CD4-positive, CD25-positive, alpha-beta regulatory T cell (primary cell): ENCODE measurements around the gene QPCTL. TPM values are rescaled to one million over a fixed set of nuclear protein-coding genes. Genes with fewer than 3 reads are reported as not detected.

Experiments
- ATAC-seq, 2 donors: fragments of 150-1000 bp; cut with Tn5 transposase; one replicate each; pipeline ENCODE4 v1.10.0; 2021; ENCODE audit warnings: low read depth in 2 of 2, moderate number of reproducible peaks in 2 of 2, moderate library complexity in 1 of 2
- DNase-seq, 3 donors: peaks; one replicate each; pipeline versions ENCODE4 v3.0.0 to v3.0.0-alpha.2; 2012 to 2022; ENCODE audit warnings: mixed read lengths in 1 of 3
- H3K27ac ChIP-seq: one replicate; pipeline ENCODE4 v1.7.0; 2013; ENCODE audit warnings: mild to moderate bottlenecking, low read length; ENCODE audit not compliant: insufficient read depth, poor library complexity, severe bottlenecking
- H3K27me3 ChIP-seq: one replicate; pipeline ENCODE4 v1.7.0; 2013; ENCODE audit warnings: low read length; ENCODE audit not compliant: control insufficient read depth, insufficient read depth
- H3K36me3 ChIP-seq: one replicate; pipeline ENCODE4 v1.7.0; 2013; ENCODE audit warnings: mild to moderate bottlenecking, low read length, moderate library complexity; ENCODE audit not compliant: control insufficient read depth, insufficient read depth
- H3K4me1 ChIP-seq: 2 replicates; pipeline ENCODE4 v1.7.0; 2013; ENCODE audit warnings: mild to moderate bottlenecking, low read length; ENCODE audit not compliant: insufficient read depth, control insufficient read depth, poor library complexity, severe bottlenecking
- H3K4me3 ChIP-seq: one replicate; pipeline ENCODE4 v1.7.0; 2013; ENCODE audit warnings: low read depth, mild to moderate bottlenecking, low read length, moderate library complexity
- H3K9me3 ChIP-seq, 2 experiments: 1 replicate in 1 of 2; 2 replicates in 1 of 2; pipeline ENCODE4 v1.7.0; 2013; ENCODE audit warnings: low read length in 2 of 2, mild to moderate bottlenecking in 1 of 2, moderate library complexity in 1 of 2; ENCODE audit not compliant: control insufficient read depth in 2 of 2
- H3K27ac Mint-ChIP-seq, 3 donors: one replicate each; pipeline ENCODE4 v1.8.0; 2020 to 2022; ENCODE audit warnings: mild to moderate bottlenecking in 3 of 3, mixed read lengths in 3 of 3, moderate library complexity in 2 of 3
- H3K27me3 Mint-ChIP-seq: one replicate; pipeline ENCODE4 v1.8.0; 2022; ENCODE audit warnings: mild to moderate bottlenecking, mixed read lengths
- H3K36me3 Mint-ChIP-seq: one replicate; pipeline ENCODE4 v1.8.0; 2020; ENCODE audit warnings: mixed read lengths
- H3K4me1 Mint-ChIP-seq, 4 donors: one replicate each; pipeline ENCODE4 v1.8.0; 2020 to 2022; ENCODE audit warnings: mixed read lengths in 4 of 4, mild to moderate bottlenecking in 1 of 4
- H3K4me3 Mint-ChIP-seq, 4 donors: one replicate each; pipeline ENCODE4 v1.8.0; 2020 to 2022; ENCODE audit warnings: mild to moderate bottlenecking in 4 of 4, mixed read lengths in 4 of 4, moderate library complexity in 3 of 4
- H3K9me3 Mint-ChIP-seq, 7 donors: one replicate each; pipeline ENCODE4 v1.8.0; 2020 to 2022; ENCODE audit warnings: mixed read lengths in 7 of 7, mild to moderate bottlenecking in 3 of 7, moderate library complexity in 2 of 7
- polyA plus RNA-seq, 4 donors: library from polyadenylated mRNA; unstranded; fragments of 300-500 nt; fragmentation: Illumina TruSeq; gene quantifications; one replicate each; pipeline ENCODE4 v1.2.3, GENCODE V29; 2021
- total RNA-seq: library from RNA; stranded (reverse); gene quantifications from one replicate; pipeline ENCODE4 v1.2.3, GENCODE V29; 2022

Gene QPCTL
- 10.0 TPM for total RNA-seq
- 1 to 10 TPM in 1 of 4 donors, under 1 TPM in 3; 0.37 to 1.1 (median 0.52) TPM for polyA plus RNA-seq

DNA sequence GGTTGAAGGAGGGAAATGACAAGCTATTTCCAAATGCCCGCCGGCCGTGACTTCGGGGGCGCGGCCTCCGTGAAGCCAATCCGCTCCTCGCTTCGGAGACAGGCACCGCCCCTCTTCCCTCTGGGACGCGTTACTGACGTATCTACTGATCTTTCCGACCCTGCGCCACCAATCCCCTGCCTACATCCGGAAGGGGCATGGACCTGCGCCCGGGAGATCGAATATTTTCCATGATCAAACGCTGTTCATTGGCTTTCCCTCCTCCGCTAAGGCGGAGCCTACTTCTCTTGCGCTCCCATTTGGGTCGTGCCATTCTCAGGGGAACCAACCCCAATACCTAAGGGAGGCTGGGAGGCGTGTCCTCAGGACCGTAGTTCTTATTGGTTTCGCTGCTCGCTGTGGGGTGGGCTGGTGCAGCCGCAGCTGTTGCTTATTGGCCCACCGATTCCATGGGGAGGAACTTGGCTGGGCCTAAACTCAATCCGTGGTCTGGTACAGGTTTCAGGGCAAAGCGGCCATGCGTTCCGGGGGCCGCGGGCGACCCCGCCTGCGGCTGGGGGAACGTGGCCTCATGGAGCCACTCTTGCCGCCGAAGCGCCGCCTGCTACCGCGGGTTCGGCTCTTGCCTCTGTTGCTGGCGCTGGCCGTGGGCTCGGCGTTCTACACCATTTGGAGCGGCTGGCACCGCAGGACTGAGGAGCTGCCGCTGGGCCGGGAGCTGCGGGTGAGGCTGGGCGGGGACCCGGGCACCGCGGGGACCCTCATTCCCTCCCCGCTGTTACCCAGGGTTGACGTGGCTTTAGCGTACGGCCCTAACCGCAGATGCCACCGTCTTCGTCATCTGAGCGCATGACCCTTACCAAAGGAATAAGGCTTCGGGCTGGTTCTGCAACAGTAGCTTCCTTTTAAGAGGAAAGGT, at the start of gene QPCTL:
QPCTL (plus strand) TSS at position 480 of the 919 bp plus-strand sequence; CDS start at position 518, 38 bp downstream.
- Mint-ChIP-seq H3K27ac (peak within 1 kb of the TSS; percentile 96 to 98 (median 98)), H3K4me1 (peaks cover 0 to 31% (median 10%) of the 10 kb centered on the region in 4 donors), H3K9me3 (peaks cover 0 to 2% (median 0%) of the 10 kb centered on the region in 7 donors), H3K4me3 (peak within 1 kb of the TSS; percentile 89 to 98 (median 96)), H3K36me3 (peaks cover 6% of the 10 kb centered on the region), H3K27me3 (no peaks in the 10 kb centered on the region)
- peaks cover 14% of the 10 kb centered on the region for H3K36me3 ChIP-seq
- peak within 1 kb of the TSS; percentile 88 for H3K4me3 ChIP-seq
- H3K27ac ChIP-seq: peak within 1 kb of the TSS; percentile 96
- ATAC-seq: peak; percentile 91 to 93
- H3K9me3 ChIP-seq: no peaks in the 10 kb centered on the region
- H3K27me3 ChIP-seq: no peaks in the 10 kb centered on the region
- peaks cover 27% of the 10 kb centered on the region for H3K4me1 ChIP-seq
- peak; percentile 95 to 100 (median 98) for DNase-seq

DNA sequence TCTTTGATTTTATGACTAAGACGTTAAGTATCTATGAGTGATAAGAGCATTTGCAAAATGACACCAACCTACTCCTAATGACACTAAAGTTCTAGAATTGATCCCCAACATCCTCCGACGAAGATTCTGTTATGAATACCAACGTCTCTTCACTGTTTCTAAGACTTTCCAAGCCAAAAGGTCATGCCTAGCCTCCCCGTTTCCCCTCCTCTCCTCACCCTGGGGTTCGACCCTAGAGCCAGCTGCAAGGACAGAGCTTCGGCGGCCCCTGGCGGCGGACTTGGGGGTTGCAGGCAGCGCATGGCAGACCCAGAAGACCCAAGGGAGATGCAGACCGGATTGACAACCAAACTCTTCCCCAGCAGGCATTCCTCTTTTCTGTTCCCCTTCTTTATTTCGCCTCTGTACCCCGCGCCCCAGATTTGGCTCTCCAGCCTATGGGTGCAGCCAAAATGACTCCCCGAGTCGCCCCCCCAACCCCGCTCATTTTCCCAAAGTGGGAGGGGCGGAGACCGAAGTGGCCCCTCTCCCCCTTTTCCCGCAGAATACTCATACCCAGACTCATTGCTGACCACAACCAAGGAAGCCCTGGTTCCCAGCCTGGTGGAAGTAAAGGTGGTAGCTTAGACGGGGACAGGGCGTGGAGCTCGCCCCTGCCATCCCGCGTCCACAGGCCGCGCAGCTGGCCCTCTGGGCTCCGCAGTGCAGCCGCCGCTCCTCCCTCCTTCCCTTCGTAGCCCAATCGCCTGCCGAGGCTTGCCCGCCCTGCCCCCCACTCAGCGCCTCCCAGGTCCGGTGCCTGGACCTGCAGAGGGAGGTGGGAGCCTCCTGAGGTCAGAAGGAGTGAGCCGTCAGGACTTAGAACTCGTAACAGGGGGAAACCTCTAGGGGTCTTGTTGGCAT, 49.2 kb upstream of the QPCTL start:
- ATAC-seq: peak; percentile 33 to 41
- peak overlapping the region; percentile 61 for H3K4me3 ChIP-seq

DNA sequence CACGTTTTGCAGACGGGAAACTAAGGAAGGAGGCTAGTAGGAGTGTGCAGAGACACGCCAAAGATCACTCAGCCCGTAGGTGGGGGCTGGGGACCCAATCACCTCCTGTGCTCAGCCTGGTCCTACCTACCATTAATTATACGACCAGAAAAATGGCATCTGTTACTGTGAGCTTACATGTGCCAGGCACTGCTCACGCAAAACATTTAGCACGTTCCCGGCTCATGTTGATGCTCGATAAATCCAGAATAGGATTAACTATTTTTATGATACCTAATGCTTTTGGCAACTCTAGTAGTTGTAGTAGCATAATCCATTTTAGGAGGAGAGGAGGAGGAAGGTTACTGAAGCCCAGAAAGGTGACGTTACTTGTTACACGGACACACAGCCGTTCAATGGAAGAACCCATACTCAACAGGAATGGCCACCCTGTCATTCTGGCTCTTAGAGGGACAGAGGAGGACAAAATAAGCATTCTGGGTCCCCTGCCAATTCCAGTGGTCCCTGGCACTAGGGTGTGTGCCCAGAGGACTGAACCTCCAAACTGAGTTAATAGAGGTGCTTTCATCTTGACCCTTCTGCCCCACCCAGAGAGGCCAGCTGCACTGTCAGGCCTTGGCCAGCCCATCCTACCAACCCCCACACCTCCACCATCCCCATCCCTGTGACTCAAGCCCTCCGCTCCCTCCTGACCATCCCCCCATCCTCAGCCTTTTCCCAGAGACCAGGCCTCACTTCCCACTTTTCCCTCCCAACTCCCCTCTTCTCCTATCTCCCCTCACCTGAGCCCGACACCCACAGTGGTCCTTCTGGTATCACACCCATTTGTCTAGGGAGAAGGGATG, 48.3 kb upstream of the QPCTL start:
- Mint-ChIP-seq H3K4me1 (peaks cover 13 to 53% (median 36%) of the 10 kb centered on the region in 4 donors), H3K4me3 (peak overlapping the region in 3 of 4 donors; percentile 53 to 84 (median 63)), H3K27me3 (peaks cover 8% of the 10 kb centered on the region), H3K27ac (peak overlapping the region in 1 of 3 donors; percentile 69), H3K36me3 (no peaks in the 10 kb centered on the region), H3K9me3 (no peaks in the 10 kb centered on the region)
- Histone ChIP-seq H3K9me3 (no peaks in the 10 kb centered on the region), H3K36me3 (no peaks in the 10 kb centered on the region), H3K27me3 (no peaks in the 10 kb centered on the region), H3K4me3 (no peak overlapping the region), H3K27ac (no peak overlapping the region), H3K4me1 (peaks cover 51% of the 10 kb centered on the region)
- DNase-seq: no peak
- no peak for ATAC-seq

More for the DNA sequence above, 49.2 kb upstream of the QPCTL start:
- DNase-seq: peak; percentile 73 to 90 (median 89)
- Mint-ChIP-seq H3K4me1 (peaks cover 13 to 62% (median 39%) of the 10 kb centered on the region in 4 donors), H3K27ac (peak overlapping the region; percentile 87 to 92 (median 90)), H3K9me3 (no peaks in the 10 kb centered on the region), H3K4me3 (peak overlapping the region; percentile 77 to 94 (median 85)), H3K36me3 (peaks cover 3% of the 10 kb centered on the region), H3K27me3 (peaks cover 8% of the 10 kb centered on the region)
- Histone ChIP-seq H3K4me1 (peaks cover 60% of the 10 kb centered on the region), H3K9me3 (no peaks in the 10 kb centered on the region), H3K27ac (peak overlapping the region; percentile 94), H3K27me3 (no peaks in the 10 kb centered on the region), H3K36me3 (no peaks in the 10 kb centered on the region)

DNA sequence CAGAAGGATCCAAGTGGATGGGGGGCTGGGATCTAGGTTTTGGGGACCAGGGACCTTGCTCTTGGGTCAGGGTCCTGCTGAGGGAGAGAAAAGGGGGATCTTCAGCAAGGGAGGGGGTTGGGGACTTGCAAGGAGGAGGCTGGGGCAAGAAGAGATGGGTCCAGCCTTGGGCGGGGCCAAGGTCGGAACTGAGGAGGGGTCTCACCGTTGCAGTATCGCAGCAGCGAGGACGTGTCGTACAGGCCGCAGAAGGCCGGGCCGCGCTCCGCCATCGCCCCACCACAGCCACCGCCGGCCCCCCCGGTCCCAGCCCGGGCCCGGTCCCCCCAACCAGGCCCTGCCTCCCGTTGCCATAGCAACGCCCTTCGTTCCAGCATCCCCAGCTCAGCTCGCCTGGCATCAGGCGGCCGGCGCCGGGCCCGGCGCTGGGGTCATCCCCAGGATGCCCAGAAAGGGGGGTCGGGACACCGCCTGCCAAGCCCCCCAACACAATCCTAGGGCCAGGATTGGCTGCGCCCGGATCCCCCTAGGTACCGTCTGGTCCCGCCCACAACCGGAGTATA, 47.3 kb upstream of the QPCTL start:
- H3K27me3 Mint-ChIP-seq: peaks cover 8% of the 10 kb centered on the region
- H3K9me3 Mint-ChIP-seq: no peaks in the 10 kb centered on the region
- peak overlapping the region; percentile 38 to 86 (median 77) for H3K27ac Mint-ChIP-seq
- Histone ChIP-seq H3K27ac (peak overlapping the region; percentile 14), H3K4me3 (peak overlapping the region; percentile 59), H3K4me1 (peaks cover 41% of the 10 kb centered on the region), H3K27me3 (no peaks in the 10 kb centered on the region), H3K36me3 (no peaks in the 10 kb centered on the region), H3K9me3 (no peaks in the 10 kb centered on the region)
- H3K4me3 Mint-ChIP-seq: peak overlapping the region; percentile 88 to 98 (median 91)
- ATAC-seq (no peak), DNase-seq (no peak)
- H3K36me3 Mint-ChIP-seq: no peaks in the 10 kb centered on the region
- peaks cover 13 to 47% (median 34%) of the 10 kb centered on the region in 4 donors for H3K4me1 Mint-ChIP-seq

DNA sequence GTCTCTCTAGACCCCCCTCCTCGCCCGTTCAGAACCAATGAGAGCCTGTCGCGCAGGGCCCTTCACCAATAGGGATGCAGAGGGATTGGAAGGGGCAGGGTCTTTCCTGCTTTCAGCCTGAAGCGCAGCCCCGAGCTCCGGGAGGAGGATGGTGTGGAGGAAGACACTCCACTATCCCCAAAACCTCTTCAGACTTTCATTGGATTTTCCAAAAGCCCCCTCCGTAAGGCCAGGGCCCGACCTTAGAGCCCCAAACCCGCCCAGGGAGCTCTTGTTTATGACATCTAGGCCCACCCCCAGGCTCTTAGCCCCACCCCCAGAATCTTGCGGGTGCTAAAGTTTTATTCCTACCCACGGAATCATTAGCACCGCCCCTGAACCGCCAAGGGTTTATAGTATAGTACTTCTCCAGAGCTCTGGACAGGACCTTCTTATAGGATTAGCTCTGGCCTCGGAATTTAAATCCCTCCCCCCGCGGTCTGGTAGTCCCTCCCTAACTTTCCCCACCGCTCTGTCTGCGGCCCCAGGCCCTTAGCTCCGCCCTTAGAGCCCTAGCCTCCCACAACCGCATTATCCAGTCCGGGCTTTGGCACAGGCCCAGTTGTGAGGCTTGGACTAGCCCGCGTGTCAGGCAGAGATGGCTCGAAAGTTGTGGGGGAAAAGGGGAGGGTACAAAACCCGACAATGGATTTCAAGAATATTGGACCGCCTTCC, 46.7 kb upstream of the QPCTL start:
- Mint-ChIP-seq H3K27me3 (peaks cover 14% of the 10 kb centered on the region), H3K36me3 (no peaks in the 10 kb centered on the region), H3K27ac (peak overlapping the region; percentile 38 to 87 (median 77)), H3K4me3 (peak overlapping the region; percentile 88 to 98 (median 91)), H3K9me3 (no peaks in the 10 kb centered on the region), H3K4me1 (peaks cover 11 to 43% (median 30%) of the 10 kb centered on the region in 4 donors)
- DNase-seq (peak; percentile 76 to 91 (median 85)), ATAC-seq (peak; percentile 53 to 56)
- Histone ChIP-seq H3K27me3 (no peaks in the 10 kb centered on the region), H3K4me1 (peaks cover 41% of the 10 kb centered on the region), H3K9me3 (no peaks in the 10 kb centered on the region), H3K36me3 (no peaks in the 10 kb centered on the region), H3K4me3 (peak overlapping the region; percentile 59), H3K27ac (peak overlapping the region; percentile 14)

DNA sequence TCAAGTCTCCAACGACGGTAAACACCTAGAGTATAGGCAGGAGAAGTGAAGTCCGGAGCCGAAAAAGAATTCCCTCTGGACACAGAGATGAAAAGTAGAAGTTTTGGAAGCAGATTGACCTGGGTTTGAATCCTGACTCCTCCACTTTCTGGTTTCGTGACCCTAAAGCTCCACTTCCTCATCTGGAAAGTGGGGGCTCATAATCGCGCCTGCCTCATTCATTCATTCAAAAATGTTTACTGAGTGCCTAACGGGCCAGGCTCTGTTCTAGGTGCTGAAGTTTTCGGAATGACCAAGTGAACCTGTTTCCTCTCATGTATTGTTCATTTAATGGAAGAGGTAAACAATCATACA, 46.1 kb upstream of the QPCTL start:
- H3K27ac ChIP-seq: no peak overlapping the region
- Mint-ChIP-seq H3K36me3 (no peaks in the 10 kb centered on the region), H3K27me3 (peaks cover 14% of the 10 kb centered on the region), H3K27ac (peak overlapping the region in 2 of 3 donors; percentile 77 to 87), H3K4me1 (peaks cover 6 to 38% (median 25%) of the 10 kb centered on the region in 4 donors), H3K4me3 (peak overlapping the region; percentile 88 to 98 (median 91)), H3K9me3 (no peaks in the 10 kb centered on the region)
- DNase-seq: no peak
- H3K36me3 ChIP-seq: no peaks in the 10 kb centered on the region
- H3K4me1 ChIP-seq: peaks cover 36% of the 10 kb centered on the region
- H3K27me3 ChIP-seq: no peaks in the 10 kb centered on the region
- no peaks in the 10 kb centered on the region for H3K9me3 ChIP-seq
- peak overlapping the region; percentile 59 for H3K4me3 ChIP-seq
- no peak for ATAC-seq
